K562 (cell line): Measurements from ENCODE around the gene ULK1. TPM values are rescaled to one million over a fixed set of nuclear protein-coding genes. Genes with fewer than 3 reads are reported as not detected.

Source experiments
- HNRNPL ChIP-seq: fragments of 200-400 bp; formaldehyde crosslinking; IDR thresholded peaks from 2 replicates; pipeline ENCODE4 v1.6.1; 2017; ENCODE audit warnings: low read depth, mild to moderate bottlenecking, low read length
- KLF13 ChIP-seq: fragments of 450-650 bp; IDR thresholded peaks from 2 replicates; pipeline ENCODE4 v1.6.1; 2016; ENCODE audit warnings: missing genetic modification characterization, low read depth, mild to moderate bottlenecking, missing compliant biosample characterization, moderate library complexity, borderline replicate concordance
- MCM2 ChIP-seq: fragments of 450-650 bp; IDR thresholded peaks from 2 replicates; pipeline ENCODE4 v1.6.1; 2017; ENCODE audit warnings: low read depth, mild to moderate bottlenecking
- NR2C2 ChIP-seq, 2 experiments: fragments of 200-800 bp in 1 of 2; sonication (Bioruptor generic) in 1 of 2; sonication (generic) in 1 of 2; formaldehyde crosslinking in 1 of 2; IDR thresholded peaks; 2 replicates each; pipeline versions ENCODE4 v1.6.1 to v1.8.0; 2016 to 2022; ENCODE audit warnings: mild to moderate bottlenecking in 1 of 2, missing compliant biosample characterization in 1 of 2, missing genetic modification characterization in 1 of 2, missing genetic modification reagents in 1 of 2
- NRF1 ChIP-seq, 2 experiments: fragments of 450-650 bp; IDR thresholded peaks in 1 of 2; conservative IDR thresholded peaks in 1 of 2; 2 replicates each; pipeline ENCODE4 v1.6.1; 2014; ENCODE audit warnings: mild to moderate bottlenecking in 2 of 2
- U2AF1 ChIP-seq: fragments of 200-400 bp; formaldehyde crosslinking; optimal IDR thresholded peaks from 2 replicates; pipeline ENCODE3; 2017; ENCODE audit warnings: mild to moderate bottlenecking, low read depth, low read length, moderate library complexity
- ZNF224 ChIP-seq: sonication (generic); formaldehyde crosslinking; IDR thresholded peaks from 2 replicates; pipeline ENCODE4 v1.8.0; 2022; ENCODE audit warnings: mild to moderate bottlenecking, missing genetic modification reagents
- polyA plus RNA-seq, 8 experiments: library from polyadenylated mRNA; depleted of rRNA in 4 of 8; stranded (reverse) in 5 of 8; unstranded in 3 of 8; fragments of >200 nt; fragmentation: Nextera tagmentation in 2 of 8; fragmentation: Illumina TruSeq in 1 of 8; extraction: Ambion mirVana in 2 of 8; extraction: Trizol in 1 of 8; gene quantifications; 2 replicates each; pipeline versions ENCODE4 v1.2.1 to v1.2.3, GENCODE V29; 2011 to 2014; ENCODE audit warnings: inconsistent platforms in 1 of 8, missing spikeins in 1 of 8
- total RNA-seq, 7 experiments: library from RNA; depleted of rRNA in 6 of 7; stranded (reverse); fragments of >200 nt in 6 of 7; fragmentation: Illumina TruSeq in 2 of 7; extraction: Trizol in 2 of 7; gene quantifications; 2 replicates each; pipeline versions ENCODE4 v1.2.1 to v1.2.3, GENCODE V29; 2011 to 2021; ENCODE audit warnings: low replicate concordance in 1 of 7
- TF ChIP-seq, protein P1 (sequence below): fragments of 450-650 bp; IDR thresholded peaks from 2 replicates; pipeline ENCODE4 v1.7.1; 2018; ENCODE audit warnings: mild to moderate bottlenecking, low read depth; ENCODE audit not compliant: partially characterized antibody
- TF ChIP-seq, protein P2 (sequence below): sonication (generic); formaldehyde crosslinking; IDR thresholded peaks from 2 replicates; pipeline ENCODE4 v1.9.0; 2022; ENCODE audit warnings: mild to moderate bottlenecking, missing genetic modification reagents
- TF ChIP-seq, protein P3 (sequence below): fragments of 250-450 bp; sonication (Bioruptor Pico); IDR thresholded peaks from 2 replicates; pipeline ENCODE4 v1.9.0; 2021; ENCODE audit warnings: mild to moderate bottlenecking, inconsistent platforms
- TF ChIP-seq, protein P4 (sequence below): IDR thresholded peaks from 3 replicates; pipeline ENCODE4 v1.6.1; 2011; ENCODE audit warnings: borderline replicate concordance, mild to moderate bottlenecking; ENCODE audit not compliant: insufficient read length, insufficient read depth
- TF ChIP-seq, protein P5 (sequence below): fragments of 250-450 bp; sonication (Bioruptor Pico); IDR thresholded peaks from 2 replicates; pipeline ENCODE4 v1.8.0; 2021; ENCODE audit warnings: mild to moderate bottlenecking, moderate library complexity
- TF ChIP-seq, protein P6 (sequence below): fragments of 250-450 bp; sonication (Bioruptor Pico); IDR thresholded peaks from 2 replicates; pipeline ENCODE4 v1.8.0; 2022; ENCODE audit warnings: inconsistent platforms

The ULK1 gene
- total and polyA plus RNA-seq, 9 of the 15 experiments (the other 6 are each of a cell fraction or from before 2014, with no cell fraction given) = 0.15 to 29.4 (median 2.5) TPM

DNA sequence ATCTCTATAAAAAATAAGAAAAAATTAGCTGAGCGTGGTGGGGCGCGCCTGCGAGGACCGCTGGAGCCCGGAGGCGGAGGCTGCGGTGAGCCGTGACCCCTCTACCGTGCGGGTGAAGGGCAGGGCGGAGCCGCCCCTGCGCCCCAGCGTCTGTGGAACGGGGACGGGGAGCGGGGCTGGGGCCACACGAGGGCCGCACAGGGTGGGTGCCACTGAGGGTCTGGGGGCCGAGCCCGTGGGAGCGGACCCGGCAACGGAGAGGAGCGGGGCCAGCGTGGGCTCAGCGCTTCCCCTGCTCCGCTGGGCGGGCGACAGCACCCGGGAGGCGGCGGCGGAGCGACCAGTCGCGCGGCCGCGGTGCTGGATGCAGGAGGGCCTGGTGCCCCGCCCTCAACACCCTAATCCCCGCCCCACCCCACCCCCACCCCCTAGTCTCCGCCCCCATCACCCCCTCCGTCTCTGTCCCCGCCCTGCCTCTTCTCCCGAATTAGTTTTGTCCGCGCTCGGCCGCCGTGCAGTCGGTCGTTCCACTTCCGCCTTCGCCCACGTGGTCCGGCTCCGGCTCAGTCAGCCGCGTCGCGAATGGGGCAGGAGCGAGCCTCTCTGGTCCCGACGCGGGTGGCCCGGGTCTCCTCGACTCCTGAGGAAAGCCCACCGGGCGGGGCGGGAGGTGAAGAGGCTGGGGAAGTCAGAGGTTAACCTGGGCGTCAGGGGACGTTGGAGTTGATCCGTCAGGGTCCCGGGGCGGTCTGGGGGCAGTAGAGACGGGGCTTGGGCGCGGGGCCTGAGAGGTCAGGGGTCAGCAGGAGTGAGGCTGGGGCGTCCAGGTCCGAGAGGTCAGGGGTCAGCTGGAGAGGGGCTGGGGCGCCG is 34.5 kb downstream of the ULK1 start, which contains the start of gene PUS1 (continued):
- TF ChIP-seq, protein P1, sequence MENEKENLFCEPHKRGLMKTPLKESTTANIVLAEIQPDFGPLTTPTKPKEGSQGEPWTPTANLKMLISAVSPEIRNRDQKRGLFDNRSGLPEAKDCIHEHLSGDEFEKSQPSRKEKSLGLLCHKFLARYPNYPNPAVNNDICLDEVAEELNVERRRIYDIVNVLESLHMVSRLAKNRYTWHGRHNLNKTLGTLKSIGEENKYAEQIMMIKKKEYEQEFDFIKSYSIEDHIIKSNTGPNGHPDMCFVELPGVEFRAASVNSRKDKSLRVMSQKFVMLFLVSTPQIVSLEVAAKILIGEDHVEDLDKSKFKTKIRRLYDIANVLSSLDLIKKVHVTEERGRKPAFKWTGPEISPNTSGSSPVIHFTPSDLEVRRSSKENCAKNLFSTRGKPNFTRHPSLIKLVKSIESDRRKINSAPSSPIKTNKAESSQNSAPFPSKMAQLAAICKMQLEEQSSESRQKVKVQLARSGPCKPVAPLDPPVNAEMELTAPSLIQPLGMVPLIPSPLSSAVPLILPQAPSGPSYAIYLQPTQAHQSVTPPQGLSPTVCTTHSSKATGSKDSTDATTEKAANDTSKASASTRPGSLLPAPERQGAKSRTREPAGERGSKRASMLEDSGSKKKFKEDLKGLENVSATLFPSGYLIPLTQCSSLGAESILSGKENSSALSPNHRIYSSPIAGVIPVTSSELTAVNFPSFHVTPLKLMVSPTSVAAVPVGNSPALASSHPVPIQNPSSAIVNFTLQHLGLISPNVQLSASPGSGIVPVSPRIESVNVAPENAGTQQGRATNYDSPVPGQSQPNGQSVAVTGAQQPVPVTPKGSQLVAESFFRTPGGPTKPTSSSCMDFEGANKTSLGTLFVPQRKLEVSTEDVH = peak; percentile 84
- TF ChIP-seq, protein P2, sequence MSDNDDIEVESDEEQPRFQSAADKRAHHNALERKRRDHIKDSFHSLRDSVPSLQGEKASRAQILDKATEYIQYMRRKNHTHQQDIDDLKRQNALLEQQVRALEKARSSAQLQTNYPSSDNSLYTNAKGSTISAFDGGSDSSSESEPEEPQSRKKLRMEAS (CRISPR knock-in tag) = peak; percentile 99
- TF ChIP-seq HNRNPL = no peak; the same call in 1 of the 2 replicates
- TF ChIP-seq ZNF224 (CRISPR knock-in tag) = no peak
- peak; percentile 85; the same call in 1 of the 2 replicates for TF ChIP-seq NR2C2 (CRISPR knock-in tag; IDR thresholded peaks at IDR 0.05)
- peak; percentile 98 for TF ChIP-seq NR2C2 (tag; IDR thresholded peaks at IDR 0.05)
- peak; percentile 75 for TF ChIP-seq U2AF1
- TF ChIP-seq KLF13 (tag) = no peak
- TF ChIP-seq, protein P3, sequence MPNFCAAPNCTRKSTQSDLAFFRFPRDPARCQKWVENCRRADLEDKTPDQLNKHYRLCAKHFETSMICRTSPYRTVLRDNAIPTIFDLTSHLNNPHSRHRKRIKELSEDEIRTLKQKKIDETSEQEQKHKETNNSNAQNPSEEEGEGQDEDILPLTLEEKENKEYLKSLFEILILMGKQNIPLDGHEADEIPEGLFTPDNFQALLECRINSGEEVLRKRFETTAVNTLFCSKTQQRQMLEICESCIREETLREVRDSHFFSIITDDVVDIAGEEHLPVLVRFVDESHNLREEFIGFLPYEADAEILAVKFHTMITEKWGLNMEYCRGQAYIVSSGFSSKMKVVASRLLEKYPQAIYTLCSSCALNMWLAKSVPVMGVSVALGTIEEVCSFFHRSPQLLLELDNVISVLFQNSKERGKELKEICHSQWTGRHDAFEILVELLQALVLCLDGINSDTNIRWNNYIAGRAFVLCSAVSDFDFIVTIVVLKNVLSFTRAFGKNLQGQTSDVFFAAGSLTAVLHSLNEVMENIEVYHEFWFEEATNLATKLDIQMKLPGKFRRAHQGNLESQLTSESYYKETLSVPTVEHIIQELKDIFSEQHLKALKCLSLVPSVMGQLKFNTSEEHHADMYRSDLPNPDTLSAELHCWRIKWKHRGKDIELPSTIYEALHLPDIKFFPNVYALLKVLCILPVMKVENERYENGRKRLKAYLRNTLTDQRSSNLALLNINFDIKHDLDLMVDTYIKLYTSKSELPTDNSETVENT (CRISPR knock-in tag) = peak; percentile 91
- TF ChIP-seq, protein P4, sequence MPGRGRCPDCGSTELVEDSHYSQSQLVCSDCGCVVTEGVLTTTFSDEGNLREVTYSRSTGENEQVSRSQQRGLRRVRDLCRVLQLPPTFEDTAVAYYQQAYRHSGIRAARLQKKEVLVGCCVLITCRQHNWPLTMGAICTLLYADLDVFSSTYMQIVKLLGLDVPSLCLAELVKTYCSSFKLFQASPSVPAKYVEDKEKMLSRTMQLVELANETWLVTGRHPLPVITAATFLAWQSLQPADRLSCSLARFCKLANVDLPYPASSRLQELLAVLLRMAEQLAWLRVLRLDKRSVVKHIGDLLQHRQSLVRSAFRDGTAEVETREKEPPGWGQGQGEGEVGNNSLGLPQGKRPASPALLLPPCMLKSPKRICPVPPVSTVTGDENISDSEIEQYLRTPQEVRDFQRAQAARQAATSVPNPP = no peak
- peak; percentile 28 to 47; a peak in 3 of 4 replicates for TF ChIP-seq NRF1 (conservative IDR thresholded peaks at IDR 0.05 in 1 of 2, IDR thresholded peaks at IDR 0.05 in 1 of 2)
- TF ChIP-seq, protein P5, sequence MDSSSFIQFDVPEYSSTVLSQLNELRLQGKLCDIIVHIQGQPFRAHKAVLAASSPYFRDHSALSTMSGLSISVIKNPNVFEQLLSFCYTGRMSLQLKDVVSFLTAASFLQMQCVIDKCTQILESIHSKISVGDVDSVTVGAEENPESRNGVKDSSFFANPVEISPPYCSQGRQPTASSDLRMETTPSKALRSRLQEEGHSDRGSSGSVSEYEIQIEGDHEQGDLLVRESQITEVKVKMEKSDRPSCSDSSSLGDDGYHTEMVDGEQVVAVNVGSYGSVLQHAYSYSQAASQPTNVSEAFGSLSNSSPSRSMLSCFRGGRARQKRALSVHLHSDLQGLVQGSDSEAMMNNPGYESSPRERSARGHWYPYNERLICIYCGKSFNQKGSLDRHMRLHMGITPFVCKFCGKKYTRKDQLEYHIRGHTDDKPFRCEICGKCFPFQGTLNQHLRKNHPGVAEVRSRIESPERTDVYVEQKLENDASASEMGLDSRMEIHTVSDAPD = no peak
- TF ChIP-seq, protein P6, sequence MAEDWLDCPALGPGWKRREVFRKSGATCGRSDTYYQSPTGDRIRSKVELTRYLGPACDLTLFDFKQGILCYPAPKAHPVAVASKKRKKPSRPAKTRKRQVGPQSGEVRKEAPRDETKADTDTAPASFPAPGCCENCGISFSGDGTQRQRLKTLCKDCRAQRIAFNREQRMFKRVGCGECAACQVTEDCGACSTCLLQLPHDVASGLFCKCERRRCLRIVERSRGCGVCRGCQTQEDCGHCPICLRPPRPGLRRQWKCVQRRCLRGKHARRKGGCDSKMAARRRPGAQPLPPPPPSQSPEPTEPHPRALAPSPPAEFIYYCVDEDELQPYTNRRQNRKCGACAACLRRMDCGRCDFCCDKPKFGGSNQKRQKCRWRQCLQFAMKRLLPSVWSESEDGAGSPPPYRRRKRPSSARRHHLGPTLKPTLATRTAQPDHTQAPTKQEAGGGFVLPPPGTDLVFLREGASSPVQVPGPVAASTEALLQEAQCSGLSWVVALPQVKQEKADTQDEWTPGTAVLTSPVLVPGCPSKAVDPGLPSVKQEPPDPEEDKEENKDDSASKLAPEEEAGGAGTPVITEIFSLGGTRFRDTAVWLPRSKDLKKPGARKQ (CRISPR knock-in tag) = no peak
- no peak for TF ChIP-seq MCM2
